GM21786 (cell line): ENCODE measurements around the gene BCAS4.

Source experiments
- ATAC-seq: cut with Tn5 transposase; IDR thresholded peaks from one replicate; pipeline ENCODE4 v1.9.1; 2021; ENCODE audit not compliant: unreplicated experiment

BCAS4 gene

GRCh38 chr20:50903353-50904051 lies 108.6 kb downstream of the BCAS4 start:
- no peak for ATAC-seq

GRCh38 chr20:50904067-50904570 lies 109.3 kb downstream of the BCAS4 start:
- ATAC-seq: no peak

- ATAC-seq: no peak
Observed at GRCh38 chr20:50909413-50909812, 114.6 kb downstream of the BCAS4 start.

GRCh38 chr20:50911030-50911429 lies 116.2 kb downstream of the BCAS4 start:
- ATAC-seq: no peak

GRCh38 chr20:50911716-50912115 lies 116.9 kb downstream of the BCAS4 start:
- ATAC-seq: peak; percentile 71

GRCh38 chr20:50913690-50914375 lies 119.0 kb downstream of the BCAS4 start:
- ATAC-seq: no peak

GRCh38 chr20:50915424-50915823 lies 120.6 kb downstream of the BCAS4 start:
- ATAC-seq: no peak

- ATAC-seq: no peak
Observed at GRCh38 chr20:50916257-50916656, 121.4 kb downstream of the BCAS4 start.

- ATAC-seq: no peak
Observed at GRCh38 chr20:50916934-50917333, 122.1 kb downstream of the BCAS4 start.

GRCh38 chr20:50918403-50918802 lies 123.5 kb downstream of the BCAS4 start:
- ATAC-seq: no peak

- ATAC-seq: no peak
Observed at GRCh38 chr20:50919567-50919966, 124.7 kb downstream of the BCAS4 start.

- ATAC-seq: no peak
Observed at GRCh38 chr20:50920997-50921396, 126.1 kb downstream of the BCAS4 start.

GRCh38 chr20:50921803-50922501 lies 127.1 kb downstream of the BCAS4 start:
- ATAC-seq: no peak

GRCh38 chr20:50924261-50924920 lies 129.5 kb downstream of the BCAS4 start:
- no peak for ATAC-seq

- ATAC-seq: no peak
Observed at GRCh38 chr20:50926530-50926929, 131.7 kb downstream of the BCAS4 start.
